Smooth muscle cell (in vitro differentiated cells): Measurements from ENCODE around the gene SERPINI1. TPM values are rescaled to one million over a fixed set of nuclear protein-coding genes. Genes with fewer than 3 reads are reported as not detected.

Experiments
- DNase-seq: peaks from one replicate; lab custom pipeline; 2025; ENCODE audit not compliant: unreplicated experiment; lab: John Stamatoyannopoulos, UW
- H2AFZ ChIP-seq: fragments of 200-600 bp; sonication (generic); 2 replicates; pipeline ENCODE4 v1.6.0; 2016; ENCODE audit warnings: antibody characterized with exemption, low read depth, mild to moderate bottlenecking
- H3F3A ChIP-seq: fragments of 200-600 bp; sonication (generic); 2 replicates; pipeline ENCODE4 v1.6.0; 2017; ENCODE audit warnings: antibody characterized with exemption, low read depth
- H3K27ac ChIP-seq: fragments of 200-600 bp; sonication (generic); 2 replicates; pipeline ENCODE4 v1.5.1; 2016; ENCODE audit warnings: low read depth, mild to moderate bottlenecking
- H3K27me3 ChIP-seq: fragments of 200-600 bp; sonication (generic); 2 replicates; pipeline ENCODE4 v1.6.1; 2016; ENCODE audit warnings: low read depth, mild to moderate bottlenecking
- H3K36me3 ChIP-seq: fragments of 200-600 bp; sonication (generic); 2 replicates; pipeline ENCODE4 v1.5.1; 2016; ENCODE audit warnings: low read depth
- H3K4me1 ChIP-seq: fragments of 200-600 bp; sonication (generic); 2 replicates; pipeline ENCODE4 v1.5.1; 2016; ENCODE audit warnings: low read depth
- H3K4me2 ChIP-seq: fragments of 200-600 bp; sonication (generic); 2 replicates; pipeline ENCODE4 v1.6.0; 2016; ENCODE audit warnings: mild to moderate bottlenecking
- H3K4me3 ChIP-seq: fragments of 200-600 bp; sonication (generic); 2 replicates; pipeline ENCODE4 v1.5.1; 2016; ENCODE audit warnings: mild to moderate bottlenecking
- H3K79me2 ChIP-seq: fragments of 200-600 bp; sonication (generic); 2 replicates; pipeline ENCODE4 v1.6.0; 2016; ENCODE audit warnings: low read depth, mild to moderate bottlenecking
- H3K9ac ChIP-seq: fragments of 200-600 bp; sonication (generic); 2 replicates; pipeline ENCODE4 v1.6.0; 2016; ENCODE audit warnings: low read depth
- H3K9me3 ChIP-seq: fragments of 200-600 bp; sonication (generic); replicated peaks from 2 replicates; pipeline ENCODE4 v1.5.1; 2016; ENCODE audit warnings: low read depth
- H4K20me1 ChIP-seq: fragments of 200-600 bp; sonication (generic); 2 replicates; pipeline ENCODE4 v1.6.0; 2016; ENCODE audit warnings: low read depth
- WGBS: methylation state at CpG from one replicate; pipeline ENCODE4 v1.1.7; 2016; ENCODE audit warnings: low lambda C conversion rate; 5-methylcytosine and 5-hydroxymethylcytosine counted together
- polyA plus RNA-seq: library from polyadenylated mRNA; unstranded; fragments of >200 nt; fragmentation: Nextera tagmentation; extraction: Ambion mirVana; gene quantifications from 2 replicates; pipeline ENCODE4 v1.2.1, GENCODE V29; 2016
- total RNA-seq: library from RNA; depleted of rRNA; stranded (reverse); fragments of >200 nt; gene quantifications from 2 replicates; pipeline ENCODE4 v1.2.3, GENCODE V29; 2014
- TF ChIP-seq, protein P1 (sequence below): fragments of 200-600 bp; sonication (generic); IDR thresholded peaks from 2 replicates; pipeline ENCODE4 v1.5.1; 2017; ENCODE audit warnings: borderline replicate concordance, mild to moderate bottlenecking, antibody characterized with exemption; ENCODE audit not compliant: insufficient read depth, poor library complexity, severe bottlenecking

The SERPINI1 gene
- total and polyA plus RNA-seq, 2 experiments from 2014 or later, result 40.5 to 54.9 TPM

DNA sequence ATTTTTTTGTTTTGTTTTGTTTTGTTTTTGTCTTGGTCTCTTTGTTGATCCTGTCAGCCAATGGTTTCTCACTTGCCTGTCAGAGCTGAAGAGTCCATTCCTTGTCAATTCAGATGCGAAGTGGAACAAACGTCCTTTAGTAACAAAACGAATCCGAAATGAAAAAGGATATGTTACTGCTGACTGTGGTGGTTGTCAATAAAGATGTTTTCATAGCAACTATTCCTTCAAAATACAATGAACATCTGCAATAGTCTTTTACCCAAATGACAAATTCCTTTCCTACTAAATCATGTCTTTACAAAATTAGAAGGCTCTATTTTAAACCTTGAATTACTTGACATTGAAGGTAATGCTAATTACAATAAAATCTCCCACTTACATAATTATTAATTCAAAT lies 134.7 kb downstream of the SERPINI1 start:
- no peaks in the 10 kb centered on the region for H3K4me1 ChIP-seq
- no peak overlapping the region for H3K4me2 ChIP-seq
- no peaks in the 10 kb centered on the region for H3K9me3 ChIP-seq
- WGBS, result 85% methylated on average over 4 of the region's 4 CpGs
- H3K36me3 ChIP-seq, result no peaks in the 10 kb centered on the region
- TF ChIP-seq, protein P1, sequence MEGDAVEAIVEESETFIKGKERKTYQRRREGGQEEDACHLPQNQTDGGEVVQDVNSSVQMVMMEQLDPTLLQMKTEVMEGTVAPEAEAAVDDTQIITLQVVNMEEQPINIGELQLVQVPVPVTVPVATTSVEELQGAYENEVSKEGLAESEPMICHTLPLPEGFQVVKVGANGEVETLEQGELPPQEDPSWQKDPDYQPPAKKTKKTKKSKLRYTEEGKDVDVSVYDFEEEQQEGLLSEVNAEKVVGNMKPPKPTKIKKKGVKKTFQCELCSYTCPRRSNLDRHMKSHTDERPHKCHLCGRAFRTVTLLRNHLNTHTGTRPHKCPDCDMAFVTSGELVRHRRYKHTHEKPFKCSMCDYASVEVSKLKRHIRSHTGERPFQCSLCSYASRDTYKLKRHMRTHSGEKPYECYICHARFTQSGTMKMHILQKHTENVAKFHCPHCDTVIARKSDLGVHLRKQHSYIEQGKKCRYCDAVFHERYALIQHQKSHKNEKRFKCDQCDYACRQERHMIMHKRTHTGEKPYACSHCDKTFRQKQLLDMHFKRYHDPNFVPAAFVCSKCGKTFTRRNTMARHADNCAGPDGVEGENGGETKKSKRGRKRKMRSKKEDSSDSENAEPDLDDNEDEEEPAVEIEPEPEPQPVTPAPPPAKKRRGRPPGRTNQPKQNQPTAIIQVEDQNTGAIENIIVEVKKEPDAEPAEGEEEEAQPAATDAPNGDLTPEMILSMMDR, result no peak
- H4K20me1 ChIP-seq, result no peaks in the 10 kb centered on the region
- H3K27me3 ChIP-seq, result no peaks in the 10 kb centered on the region
- DNase-seq, result no peak
- no peak overlapping the region for H3K4me3 ChIP-seq
- H3K79me2 ChIP-seq, result no peaks in the 10 kb centered on the region
- H3K9ac ChIP-seq, result no peak overlapping the region
- H3F3A ChIP-seq, result no peaks in the 10 kb centered on the region
- no peak overlapping the region for H2AFZ ChIP-seq
- H3K27ac ChIP-seq, result no peak overlapping the region

DNA sequence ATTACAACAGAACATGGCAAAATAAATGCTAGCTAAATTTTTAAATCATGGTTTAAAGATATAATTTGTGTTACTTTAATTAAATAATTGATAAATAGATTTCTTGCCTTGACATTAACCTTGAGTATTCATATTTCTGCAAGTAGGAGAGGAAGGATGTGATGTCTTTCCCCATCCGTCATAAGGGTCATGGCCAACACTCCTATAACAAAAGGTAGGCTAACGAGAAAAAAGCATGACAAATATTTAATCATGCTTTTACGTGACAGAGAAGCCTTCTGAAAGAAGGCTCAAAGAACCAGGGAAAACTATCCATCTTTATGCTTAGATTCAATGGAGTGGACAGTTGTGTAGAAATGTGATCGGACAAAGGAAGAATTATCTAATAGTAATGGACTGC lies 135.2 kb downstream of the SERPINI1 start:
- no peak overlapping the region for H3K4me2 ChIP-seq
- H3F3A ChIP-seq, result no peaks in the 10 kb centered on the region

DNA sequence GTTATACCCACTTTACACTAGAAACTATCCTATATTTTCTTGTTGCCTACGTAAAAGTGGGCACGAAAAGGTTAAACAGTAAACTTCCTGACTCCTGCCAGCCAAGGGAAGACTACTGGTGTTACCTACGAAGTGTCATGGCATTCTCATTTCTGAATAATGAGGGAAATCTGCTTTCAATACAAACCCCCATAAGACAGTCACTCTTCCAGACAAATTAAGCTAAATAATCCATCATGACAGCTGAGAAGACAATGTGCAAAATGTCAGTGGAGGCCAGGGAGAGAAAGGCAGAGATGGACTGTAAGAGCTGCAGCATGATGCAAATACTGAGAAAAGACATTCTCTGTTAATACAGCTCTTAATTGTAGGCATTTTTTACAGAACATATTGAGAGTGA lies 136.5 kb downstream of the SERPINI1 start:
- DNase-seq, result no peak
- H3K4me1 ChIP-seq, result no peaks in the 10 kb centered on the region
- H3K79me2 ChIP-seq, result no peaks in the 10 kb centered on the region
- no peaks in the 10 kb centered on the region for H3K36me3 ChIP-seq
- H3K4me2 ChIP-seq, result no peak overlapping the region
- H4K20me1 ChIP-seq, result no peaks in the 10 kb centered on the region
- H3K4me3 ChIP-seq, result no peak overlapping the region
- no peaks in the 10 kb centered on the region for H3F3A ChIP-seq
- no peak overlapping the region for H3K9ac ChIP-seq
- H2AFZ ChIP-seq, result no peak overlapping the region
- TF ChIP-seq, protein P1, result no peak
- H3K27me3 ChIP-seq, result no peaks in the 10 kb centered on the region
- no peak overlapping the region for H3K27ac ChIP-seq
- no peaks in the 10 kb centered on the region for H3K9me3 ChIP-seq
- WGBS, result 68% methylated on average over 3 of the region's 3 CpGs

More for the DNA sequence above, 135.2 kb downstream of the SERPINI1 start:
- Histone ChIP-seq H3K9me3 (no peaks in the 10 kb centered on the region), H3K4me3 (no peak overlapping the region), H3K79me2 (no peaks in the 10 kb centered on the region), H3K27me3 (no peaks in the 10 kb centered on the region), H2AFZ (no peak overlapping the region), H3K27ac (no peak overlapping the region), H3K9ac (no peak overlapping the region), H3K4me1 (no peaks in the 10 kb centered on the region), H3K36me3 (no peaks in the 10 kb centered on the region), H4K20me1 (no peaks in the 10 kb centered on the region)
- TF ChIP-seq, protein P1, result no peak
- 91% methylated on average over 4 of the region's 4 CpGs for WGBS
- no peak for DNase-seq

DNA sequence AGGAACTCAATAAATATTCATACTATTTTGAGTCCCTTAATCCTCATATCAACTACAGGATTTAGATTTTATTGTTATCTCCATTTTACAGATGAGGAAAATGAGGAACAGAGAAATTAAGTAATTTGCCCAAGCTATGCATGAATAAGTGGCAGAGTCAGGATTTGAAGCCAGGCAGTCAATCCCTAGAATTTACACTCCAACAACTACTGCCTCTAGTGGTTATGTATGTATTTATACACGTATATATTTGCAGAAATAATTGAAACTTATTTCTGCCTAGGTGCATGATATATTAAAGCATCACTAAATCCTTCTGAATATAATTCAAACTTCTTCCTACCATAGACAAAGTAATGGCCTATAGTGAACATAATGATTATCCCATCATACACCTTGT lies 137.4 kb downstream of the SERPINI1 start:
- 35% methylated on average over 1 of the region's 1 CpG for WGBS
- TF ChIP-seq, protein P1, result peak; percentile 26
- no peak for DNase-seq

More for the DNA sequence above, 137.4 kb downstream of the SERPINI1 start:
- Histone ChIP-seq H3K9ac (no peak overlapping the region), H4K20me1 (no peaks in the 10 kb centered on the region), H3F3A (no peaks in the 10 kb centered on the region), H3K27me3 (no peaks in the 10 kb centered on the region), H3K79me2 (no peaks in the 10 kb centered on the region), H3K4me2 (no peak overlapping the region), H3K36me3 (no peaks in the 10 kb centered on the region), H3K4me3 (no peak overlapping the region), H3K27ac (no peak overlapping the region), H2AFZ (no peak overlapping the region), H3K4me1 (no peaks in the 10 kb centered on the region), H3K9me3 (no peaks in the 10 kb centered on the region)
